HCT116 (cell line): ENCODE data around the gene KCNA2. TPM values are rescaled to one million over a fixed set of nuclear protein-coding genes. Genes with fewer than 3 reads are reported as not detected.

Source experiments
- ATAC-seq: fragments of 200-7000 bp; cut with Tn5 transposase; 2 replicates; pipeline ENCODE4 v1.9.1; 2020; ENCODE audit warnings: mild to moderate bottlenecking, moderate library complexity
- BruUV-seq: library from RNA; stranded (reverse); fragments of 400-500 nt; replicated peaks from 2 replicates; lab custom pipeline; 2021; lab: Mats Ljungman, UMichigan
- CTCF ChIA-PET: fragments of 300-600 bp; sonication (Branson Sonifier 250); formaldehyde crosslinking; loops from one replicate; lab custom pipeline; 2021; ENCODE audit warnings: antibody characterized with exemption; lab: Charles Lee
- POLR2A ChIA-PET: fragments of 300-600, 350-600 bp; sonication (Branson Sonifier 250); formaldehyde crosslinking; loops from one replicate; lab custom pipeline; 2021; ENCODE audit warnings: antibody characterized with exemption; lab: Charles Lee
- RAD21 ChIA-PET, 2 experiments: fragments of 300-600 bp; sonication (Branson Sonifier 250); formaldehyde crosslinking; loops; one replicate each; lab custom pipeline; 2023; ENCODE audit warnings: low total read pairs in 2 of 2; ENCODE audit not compliant: uncharacterized antibody in 2 of 2, unreplicated experiment in 2 of 2, low non-redundant PET in 1 of 2; lab: Charles Lee
- DNase-seq: peaks from one replicate; pipeline ENCODE4 v3.0.0-alpha.2; 2010; ENCODE audit warnings: low read depth, low spot score
- H2AFZ ChIP-seq: fragments of 200-600 bp; shearing (Covaris generic), sonication (generic); 2 replicates; pipeline ENCODE4 v1.6.1; 2017; ENCODE audit warnings: low read depth, mixed run types, mixed read lengths, antibody characterized with exemption, low read length; ENCODE audit not compliant: poor library complexity, severe bottlenecking
- H3K27ac ChIP-seq: 2 replicates; pipeline ENCODE4 v1.5.1; 2012; ENCODE audit warnings: low read depth, low read length
- H3K27me3 ChIP-seq: fragments of 200-600 bp; sonication (generic); 2 replicates; pipeline ENCODE4 v1.6.1; 2016; ENCODE audit warnings: mixed run types, low read length, mixed read lengths; ENCODE audit not compliant: insufficient read depth
- H3K36me3 ChIP-seq, 2 experiments: fragments of 200-500 bp in 1 of 2; fragments of 200-600 bp in 1 of 2; sonication (Bioruptor generic) in 1 of 2; sonication (generic) in 1 of 2; 2 replicates each; pipeline versions ENCODE4 v1.5.1 to v1.6.1; 2014 to 2016; ENCODE audit warnings: low read length in 2 of 2, inconsistent platforms in 1 of 2, mixed read lengths in 1 of 2, mixed run types in 1 of 2; ENCODE audit not compliant: insufficient read depth in 2 of 2, control insufficient read depth in 1 of 2
- H3K4me1 ChIP-seq, 2 experiments: fragments of 200-600 bp in 1 of 2; sonication (generic) in 1 of 2; 2 replicates each; pipeline versions ENCODE4 v1.5.1 to v1.6.1; 2012 to 2017; ENCODE audit warnings: low read length in 2 of 2, inconsistent platforms in 1 of 2, mild to moderate bottlenecking in 1 of 2, mixed read lengths in 1 of 2, mixed run types in 1 of 2, moderate library complexity in 1 of 2; ENCODE audit not compliant: insufficient read depth in 2 of 2, control insufficient read depth in 1 of 2
- H3K4me2 ChIP-seq: fragments of 200-600 bp; sonication (generic); 2 replicates; pipeline ENCODE4 v1.6.1; 2017; ENCODE audit warnings: mixed run types, low read length, mixed read lengths
- H3K4me3 ChIP-seq, 2 experiments: fragments of 200-600 bp in 1 of 2; sonication (generic) in 1 of 2; replicated peaks in 1 of 2; 2 replicates each; pipeline ENCODE4 v1.5.1; 2011 to 2016; ENCODE audit warnings: low read length in 2 of 2, control low read depth in 1 of 2, low read depth in 1 of 2, mild to moderate bottlenecking in 1 of 2, mixed read lengths in 1 of 2, mixed run types in 1 of 2
- H3K79me2 ChIP-seq: fragments of 200-600 bp; sonication (generic); 2 replicates; pipeline ENCODE4 v1.6.1; 2017; ENCODE audit warnings: mild to moderate bottlenecking, mixed run types, low read length, moderate library complexity, mixed read lengths; ENCODE audit not compliant: insufficient read depth
- H3K9ac ChIP-seq: fragments of 200-600 bp; sonication (generic); 2 replicates; pipeline ENCODE4 v1.6.1; 2016; ENCODE audit warnings: low read length, mixed read lengths
- H3K9me2 ChIP-seq: fragments of 200-600 bp; sonication (generic), shearing (Covaris generic); 2 replicates; pipeline ENCODE4 v1.6.1; 2017; ENCODE audit warnings: mixed run types, mild to moderate bottlenecking, moderate library complexity; ENCODE audit not compliant: insufficient read depth
- H3K9me3 ChIP-seq, 2 experiments: fragments of 200-500 bp in 1 of 2; fragments of 200-600 bp in 1 of 2; sonication (Bioruptor generic) in 1 of 2; sonication (generic) in 1 of 2; 2 replicates each; pipeline ENCODE4 v1.6.1; 2014 to 2017; ENCODE audit warnings: low read length in 2 of 2, mixed read lengths in 2 of 2, inconsistent platforms in 1 of 2, low read depth in 1 of 2, mild to moderate bottlenecking in 1 of 2, mixed run types in 1 of 2, moderate library complexity in 1 of 2; ENCODE audit not compliant: control insufficient read depth in 1 of 2, insufficient read depth in 1 of 2
- H4K20me1 ChIP-seq: fragments of 200-600 bp; sonication (generic), shearing (Covaris generic); 2 replicates; pipeline ENCODE4 v1.6.1; 2017; ENCODE audit warnings: mixed run types, mild to moderate bottlenecking, moderate library complexity; ENCODE audit not compliant: insufficient read depth
- ATF3 ChIP-seq: IDR thresholded peaks from 2 replicates; pipeline ENCODE4 v1.6.1; 2012
- EZH2phosphoT487 ChIP-seq: fragments of 200-600 bp; IDR thresholded peaks from 2 replicates; pipeline ENCODE4 v1.6.1; 2018; ENCODE audit warnings: antibody characterized with exemption, borderline replicate concordance
- POLR2A ChIP-seq: IDR thresholded peaks from 2 replicates; pipeline ENCODE4 v1.7.0; 2011; ENCODE audit warnings: borderline replicate concordance; ENCODE audit not compliant: insufficient read depth, insufficient read length; ENCODE audit errors: extremely low read depth
- REST ChIP-seq: IDR thresholded peaks from 2 replicates; pipeline ENCODE4 v1.6.1; 2012; ENCODE audit warnings: low read depth
- SP1 ChIP-seq: IDR thresholded peaks from 2 replicates; pipeline ENCODE4 v1.6.1; 2012; ENCODE audit warnings: low read depth
- SRF ChIP-seq: IDR thresholded peaks from 2 replicates; pipeline ENCODE4 v1.6.1; 2012; ENCODE audit warnings: low read depth
- ZBTB33 ChIP-seq: IDR thresholded peaks from 2 replicates; pipeline ENCODE4 v1.6.1; 2011; ENCODE audit warnings: mild to moderate bottlenecking, low read length, moderate library complexity; ENCODE audit not compliant: insufficient replicate concordance; ENCODE audit errors: extremely low read depth
- ZNF274 ChIP-seq: fragments of 200-500 bp; sonication (Bioruptor generic); IDR thresholded peaks from 2 replicates; pipeline ENCODE4 v1.6.1; 2014; ENCODE audit warnings: mild to moderate bottlenecking, low read depth, low read length, inconsistent platforms
- intact Hi-C: fragments of 100-400 bp; cut with micrococcal nuclease; formaldehyde crosslinking; loops from 2 replicates; pipeline ENCODE4 v1.10.0; 2022
- total RNA-seq: library from RNA; stranded (reverse); gene quantifications from one replicate; pipeline ENCODE4 v1.2.1, GENCODE V29; 2021; ENCODE audit not compliant: unreplicated experiment

The KCNA2 gene
- total RNA-seq, 1 experiment from 2014 or later, result not detected

- BruUV-seq, result no TSS peak
- H3K36me3 ChIP-seq, result no peaks in the 10 kb centered on the region
- ChIA-PET POLR2A (no interaction called here), RAD21 (no interaction called here), CTCF (no interaction called here)
- H2AFZ ChIP-seq, result no peak overlapping the region
- H3K9me2 ChIP-seq, result no peaks in the 10 kb centered on the region
- H3K4me3 ChIP-seq, result no peak overlapping the region
- no peak overlapping the region for H3K4me2 ChIP-seq
- ATAC-seq, result no peak
- TF ChIP-seq ATF3 (no peak), ZNF274 (no peak), REST (no peak), EZH2phosphoT487 (no peak), ZBTB33 (no peak), SP1 (no peak), POLR2A (no peak), SRF (no peak)
- no peak overlapping the region for H3K9ac ChIP-seq
- H3K4me1 ChIP-seq, result 0 out of 4 replicates have a peak, but pooled peaks cover 0 to 3% of the 10 kb centered on the region in 2 experiments
- peaks cover 35% of the 10 kb centered on the region for H3K27me3 ChIP-seq
- no peaks in the 10 kb centered on the region for H4K20me1 ChIP-seq
- intact Hi-C loops, result loop anchor here (5.0 kb wide), 2 partner anchors 48 to 358 kb away; no protein-coding TSS in a partner anchor
- no peaks in the 10 kb centered on the region for H3K79me2 ChIP-seq
- no peak for DNase-seq
- H3K9me3 ChIP-seq, result no peaks in the 10 kb centered on the region
- no peak overlapping the region for H3K27ac ChIP-seq
Measured at GRCh38 chr1:110634086-110634454, 27.9 kb upstream of the KCNA2 start.
